ENCODE results near the gene ZMAT5. TPM values are rescaled to one million over a fixed set of nuclear protein-coding genes. Genes with fewer than 3 reads are reported as not detected.

ZMAT5 gene
- total and polyA plus RNA-seq, 2 of the 13 experiments (the other 11 are each of a cell fraction or from before 2014, with no cell fraction given): 20.7 to 27.8 TPM

DNA sequence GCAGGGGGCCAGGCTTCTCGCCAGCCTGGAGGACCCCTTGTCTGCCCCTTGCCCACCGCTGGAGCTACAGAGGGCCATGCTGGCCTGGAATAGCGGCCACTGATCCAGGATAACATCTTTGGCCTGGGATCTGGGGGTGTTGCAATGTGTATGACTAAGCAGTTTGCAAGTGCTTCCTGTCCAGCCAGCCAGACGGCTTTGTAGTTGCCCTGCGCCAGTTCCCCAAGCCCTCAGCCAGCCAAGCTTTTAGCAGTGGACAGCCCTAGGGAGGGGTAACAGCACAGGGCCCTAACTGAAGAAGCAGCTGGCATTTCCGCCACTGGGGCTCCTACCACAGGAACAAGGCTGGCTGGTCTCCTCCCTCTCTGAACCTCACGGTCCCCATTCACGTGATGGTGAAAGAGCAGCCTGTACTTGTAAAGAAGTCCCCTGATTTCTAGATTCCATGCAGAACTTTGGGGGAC lies 32.4 kb upstream of the ZMAT5 start (continued):
- TF ChIP-seq, protein P1, sequence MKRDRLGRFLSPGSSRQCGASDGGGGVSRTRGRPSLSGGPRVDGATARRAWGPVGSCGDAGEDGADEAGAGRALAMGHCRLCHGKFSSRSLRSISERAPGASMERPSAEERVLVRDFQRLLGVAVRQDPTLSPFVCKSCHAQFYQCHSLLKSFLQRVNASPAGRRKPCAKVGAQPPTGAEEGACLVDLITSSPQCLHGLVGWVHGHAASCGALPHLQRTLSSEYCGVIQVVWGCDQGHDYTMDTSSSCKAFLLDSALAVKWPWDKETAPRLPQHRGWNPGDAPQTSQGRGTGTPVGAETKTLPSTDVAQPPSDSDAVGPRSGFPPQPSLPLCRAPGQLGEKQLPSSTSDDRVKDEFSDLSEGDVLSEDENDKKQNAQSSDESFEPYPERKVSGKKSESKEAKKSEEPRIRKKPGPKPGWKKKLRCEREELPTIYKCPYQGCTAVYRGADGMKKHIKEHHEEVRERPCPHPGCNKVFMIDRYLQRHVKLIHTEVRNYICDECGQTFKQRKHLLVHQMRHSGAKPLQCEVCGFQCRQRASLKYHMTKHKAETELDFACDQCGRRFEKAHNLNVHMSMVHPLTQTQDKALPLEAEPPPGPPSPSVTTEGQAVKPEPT (CRISPR knock-in tag; IDR thresholded peaks at IDR 0.05; ENCODE audit: low read depth): no peak
- TF ChIP-seq, protein P2, sequence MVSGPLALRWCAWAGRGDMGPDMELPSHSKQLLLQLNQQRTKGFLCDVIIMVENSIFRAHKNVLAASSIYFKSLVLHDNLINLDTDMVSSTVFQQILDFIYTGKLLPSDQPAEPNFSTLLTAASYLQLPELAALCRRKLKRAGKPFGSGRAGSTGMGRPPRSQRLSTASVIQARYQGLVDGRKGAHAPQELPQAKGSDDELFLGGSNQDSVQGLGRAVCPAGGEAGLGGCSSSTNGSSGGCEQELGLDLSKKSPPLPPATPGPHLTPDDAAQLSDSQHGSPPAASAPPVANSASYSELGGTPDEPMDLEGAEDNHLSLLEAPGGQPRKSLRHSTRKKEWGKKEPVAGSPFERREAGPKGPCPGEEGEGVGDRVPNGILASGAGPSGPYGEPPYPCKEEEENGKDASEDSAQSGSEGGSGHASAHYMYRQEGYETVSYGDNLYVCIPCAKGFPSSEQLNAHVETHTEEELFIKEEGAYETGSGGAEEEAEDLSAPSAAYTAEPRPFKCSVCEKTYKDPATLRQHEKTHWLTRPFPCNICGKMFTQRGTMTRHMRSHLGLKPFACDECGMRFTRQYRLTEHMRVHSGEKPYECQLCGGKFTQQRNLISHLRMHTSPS (CRISPR knock-in tag; IDR thresholded peaks at IDR 0.05; ENCODE audit: low read depth): peak; percentile 79
- TF ChIP-seq, protein P3, sequence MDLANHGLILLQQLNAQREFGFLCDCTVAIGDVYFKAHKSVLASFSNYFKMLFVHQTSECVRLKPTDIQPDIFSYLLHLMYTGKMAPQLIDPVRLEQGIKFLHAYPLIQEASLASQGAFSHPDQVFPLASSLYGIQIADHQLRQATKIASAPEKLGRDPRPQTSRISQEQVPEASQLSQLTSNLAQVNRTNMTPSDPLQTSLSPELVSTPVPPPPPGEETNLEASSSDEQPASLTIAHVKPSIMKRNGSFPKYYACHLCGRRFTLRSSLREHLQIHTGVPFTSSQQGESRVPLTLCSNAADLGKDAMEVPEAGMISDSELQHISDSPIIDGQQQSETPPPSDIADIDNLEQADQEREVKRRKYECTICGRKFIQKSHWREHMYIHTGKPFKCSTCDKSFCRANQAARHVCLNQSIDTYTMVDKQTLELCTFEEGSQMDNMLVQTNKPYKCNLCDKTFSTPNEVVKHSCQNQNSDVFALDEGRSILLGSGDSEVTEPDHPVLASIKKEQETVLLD (CRISPR knock-in tag; IDR thresholded peaks at IDR 0.05; ENCODE audit: low read depth): no peak
- TF ChIP-seq ZNF207 (IDR thresholded peaks at IDR 0.05; ENCODE audit: borderline replicate concordance) (no peak), MED1 (CRISPR knock-in tag; IDR thresholded peaks at IDR 0.05) (peak; percentile 69), RFX5 (IDR thresholded peaks at IDR 0.05; ENCODE audit: low read depth, low read length) (no peak), ETV5 (CRISPR knock-in tag; IDR thresholded peaks at IDR 0.05; ENCODE audit: borderline replicate concordance) (peak; percentile 91), MIER3 (CRISPR knock-in tag; IDR thresholded peaks at IDR 0.05; ENCODE audit: borderline replicate concordance) (peak; percentile 61; the same call in 1 of the 2 replicates), KMT2B (CRISPR knock-in tag; IDR thresholded peaks at IDR 0.05) (peak; percentile 45; the same call in 1 of the 2 replicates), NR2F1 (CRISPR knock-in tag; IDR thresholded peaks at IDR 0.05) (no peak), ZSCAN31 (CRISPR knock-in tag; IDR thresholded peaks at IDR 0.05; ENCODE audit: low read depth) (peak; percentile 27; the same call in 1 of the 2 replicates), GABPA (IDR thresholded peaks at IDR 0.05; ENCODE audit: low read depth, low read length) (no peak), GABPA (CRISPR knock-in tag; IDR thresholded peaks at IDR 0.05; ENCODE audit: low read depth) (peak; percentile 72), DNMT1 (CRISPR knock-in tag; IDR thresholded peaks at IDR 0.05) (no peak), HOXA9 (CRISPR knock-in tag; IDR thresholded peaks at IDR 0.05; ENCODE audit: borderline replicate concordance) (no peak)
- TF ChIP-seq, protein P4, sequence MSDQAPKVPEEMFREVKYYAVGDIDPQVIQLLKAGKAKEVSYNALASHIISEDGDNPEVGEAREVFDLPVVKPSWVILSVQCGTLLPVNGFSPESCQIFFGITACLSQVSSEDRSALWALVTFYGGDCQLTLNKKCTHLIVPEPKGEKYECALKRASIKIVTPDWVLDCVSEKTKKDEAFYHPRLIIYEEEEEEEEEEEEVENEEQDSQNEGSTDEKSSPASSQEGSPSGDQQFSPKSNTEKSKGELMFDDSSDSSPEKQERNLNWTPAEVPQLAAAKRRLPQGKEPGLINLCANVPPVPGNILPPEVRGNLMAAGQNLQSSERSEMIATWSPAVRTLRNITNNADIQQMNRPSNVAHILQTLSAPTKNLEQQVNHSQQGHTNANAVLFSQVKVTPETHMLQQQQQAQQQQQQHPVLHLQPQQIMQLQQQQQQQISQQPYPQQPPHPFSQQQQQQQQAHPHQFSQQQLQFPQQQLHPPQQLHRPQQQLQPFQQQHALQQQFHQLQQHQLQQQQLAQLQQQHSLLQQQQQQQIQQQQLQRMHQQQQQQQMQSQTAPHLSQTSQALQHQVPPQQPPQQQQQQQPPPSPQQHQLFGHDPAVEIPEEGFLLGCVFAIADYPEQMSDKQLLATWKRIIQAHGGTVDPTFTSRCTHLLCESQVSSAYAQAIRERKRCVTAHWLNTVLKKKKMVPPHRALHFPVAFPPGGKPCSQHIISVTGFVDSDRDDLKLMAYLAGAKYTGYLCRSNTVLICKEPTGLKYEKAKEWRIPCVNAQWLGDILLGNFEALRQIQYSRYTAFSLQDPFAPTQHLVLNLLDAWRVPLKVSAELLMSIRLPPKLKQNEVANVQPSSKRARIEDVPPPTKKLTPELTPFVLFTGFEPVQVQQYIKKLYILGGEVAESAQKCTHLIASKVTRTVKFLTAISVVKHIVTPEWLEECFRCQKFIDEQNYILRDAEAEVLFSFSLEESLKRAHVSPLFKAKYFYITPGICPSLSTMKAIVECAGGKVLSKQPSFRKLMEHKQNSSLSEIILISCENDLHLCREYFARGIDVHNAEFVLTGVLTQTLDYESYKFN (CRISPR knock-in tag; conservative IDR thresholded peaks at IDR 0.05): peak; percentile 50; the same call in 1 of the 2 replicates
- TF ChIP-seq, protein P5, sequence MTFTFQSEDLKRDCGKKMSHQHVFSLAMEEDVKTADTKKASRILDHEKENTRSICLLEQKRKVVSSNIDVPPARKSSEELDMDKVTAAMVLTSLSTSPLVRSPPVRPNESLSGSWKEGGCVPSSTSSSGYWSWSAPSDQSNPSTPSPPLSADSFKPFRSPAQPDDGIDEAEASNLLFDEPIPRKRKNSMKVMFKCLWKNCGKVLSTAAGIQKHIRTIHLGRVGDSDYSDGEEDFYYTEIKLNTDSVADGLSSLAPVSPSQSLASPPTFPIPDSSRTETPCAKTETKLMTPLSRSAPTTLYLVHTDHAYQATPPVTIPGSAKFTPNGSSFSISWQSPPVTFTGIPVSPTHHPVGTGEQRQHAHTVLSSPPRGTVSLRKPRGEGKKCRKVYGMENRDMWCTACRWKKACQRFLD (CRISPR knock-in tag; IDR thresholded peaks at IDR 0.05; ENCODE audit: borderline replicate concordance): no peak
- TF ChIP-seq, protein P6, sequence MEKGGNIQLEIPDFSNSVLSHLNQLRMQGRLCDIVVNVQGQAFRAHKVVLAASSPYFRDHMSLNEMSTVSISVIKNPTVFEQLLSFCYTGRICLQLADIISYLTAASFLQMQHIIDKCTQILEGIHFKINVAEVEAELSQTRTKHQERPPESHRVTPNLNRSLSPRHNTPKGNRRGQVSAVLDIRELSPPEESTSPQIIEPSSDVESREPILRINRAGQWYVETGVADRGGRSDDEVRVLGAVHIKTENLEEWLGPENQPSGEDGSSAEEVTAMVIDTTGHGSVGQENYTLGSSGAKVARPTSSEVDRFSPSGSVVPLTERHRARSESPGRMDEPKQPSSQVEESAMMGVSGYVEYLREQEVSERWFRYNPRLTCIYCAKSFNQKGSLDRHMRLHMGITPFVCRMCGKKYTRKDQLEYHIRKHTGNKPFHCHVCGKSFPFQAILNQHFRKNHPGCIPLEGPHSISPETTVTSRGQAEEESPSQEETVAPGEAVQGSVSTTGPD (CRISPR knock-in tag; IDR thresholded peaks at IDR 0.05): no peak
